NCI-H1092 treated with DMSO at 0.1 percent for 48 hours (cell line): Measurements from ENCODE around the gene SLC66A1.

Source experiments
- DNase-seq: peaks from one replicate; lab custom pipeline; 2025; lab: John Stamatoyannopoulos, UW

Gene SLC66A1

DNA sequence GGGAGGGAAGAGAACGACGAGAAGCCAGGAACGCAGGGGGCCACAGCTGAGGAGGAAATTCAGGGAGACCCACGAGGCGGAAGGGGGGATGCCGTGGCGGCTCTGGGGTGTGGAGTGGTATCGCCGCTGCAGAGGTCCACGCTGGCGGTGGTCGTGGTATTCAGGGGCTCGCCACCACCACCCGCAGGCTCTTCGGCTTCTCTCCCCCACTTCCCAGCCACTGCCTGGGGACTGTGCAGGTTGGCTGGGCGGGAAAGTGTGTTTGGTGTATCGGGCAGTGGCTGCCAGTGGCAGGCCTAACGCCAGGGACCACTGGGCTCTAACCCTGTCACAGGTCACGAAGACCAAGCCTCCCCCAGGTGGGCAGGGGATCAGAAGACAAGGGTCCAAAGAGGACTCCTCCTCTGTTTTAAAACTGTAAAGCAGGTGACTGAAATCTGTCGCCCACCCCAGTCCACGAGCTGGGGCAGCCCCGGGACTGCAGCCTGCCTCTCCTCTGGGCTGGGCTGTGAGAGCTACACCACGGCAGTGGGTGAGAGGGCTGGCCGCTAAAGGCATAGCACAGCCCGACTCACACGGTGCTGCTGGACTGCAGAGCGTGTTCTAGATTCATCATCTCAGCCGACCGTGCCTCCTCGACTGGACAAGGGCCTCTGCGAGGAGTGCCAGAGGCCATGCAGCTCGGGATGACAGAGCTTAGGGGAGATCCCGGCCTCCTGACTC lies 30.9 kb downstream of the SLC66A1 start:
- no peak for DNase-seq

DNA sequence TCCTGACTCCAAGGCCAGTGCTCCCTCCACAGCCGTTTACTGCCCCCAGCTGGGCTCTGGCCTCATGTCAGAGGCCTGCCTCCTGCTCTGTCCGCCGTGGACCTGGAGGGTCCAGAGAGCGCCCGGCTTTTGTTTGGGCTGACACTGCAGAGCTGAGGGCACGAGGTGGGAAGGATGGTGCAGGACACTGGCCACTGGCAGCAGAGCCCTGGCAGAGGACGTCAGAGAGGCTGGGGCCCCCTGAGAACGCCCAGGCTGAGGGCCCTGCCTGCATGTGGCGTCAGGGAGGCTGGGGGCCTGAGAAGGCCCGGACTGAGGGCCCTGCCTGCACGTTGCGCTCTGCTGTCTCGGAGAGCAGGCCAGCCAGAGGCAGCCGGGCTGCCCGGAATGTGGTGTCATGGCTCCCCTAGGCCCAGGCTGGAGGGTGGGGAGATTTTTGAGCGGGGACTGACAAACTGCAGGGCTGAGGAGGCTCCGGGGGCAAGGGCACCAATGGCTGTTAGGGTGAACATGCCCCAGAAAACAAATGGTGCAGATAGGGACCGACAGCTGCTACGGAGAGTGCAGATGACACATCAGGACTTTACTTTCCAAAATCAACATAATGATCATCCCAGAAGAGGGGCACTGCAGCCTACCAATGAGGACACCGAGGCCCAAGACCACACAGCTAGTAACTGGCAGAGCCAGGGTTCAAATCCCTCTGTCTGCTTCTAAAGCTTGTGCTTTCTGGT lies 31.7 kb downstream of the SLC66A1 start:
- DNase-seq, result no peak

DNA sequence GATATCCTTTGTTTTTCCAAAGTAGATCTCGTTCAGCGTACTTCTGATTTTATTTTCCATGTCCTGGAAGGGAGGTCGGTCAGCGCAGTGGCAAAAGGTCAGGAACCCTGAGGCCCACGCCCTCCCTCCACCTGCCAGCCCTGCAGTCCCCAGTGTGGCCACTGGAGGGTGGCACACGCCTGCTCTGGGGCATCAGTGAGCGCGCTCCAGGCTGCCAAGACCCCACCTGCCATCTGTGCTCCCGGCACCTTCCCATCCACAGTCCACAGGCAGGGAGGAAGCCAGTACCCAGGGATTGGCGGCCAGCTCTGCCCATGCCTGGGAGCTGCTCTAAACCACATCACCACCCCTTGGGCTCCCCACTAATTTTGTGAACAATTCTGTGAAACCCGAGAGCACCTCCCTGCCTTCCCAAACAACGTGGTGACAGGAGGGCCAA lies 32.3 kb downstream of the SLC66A1 start:
- peak; percentile 75 for DNase-seq

DNA sequence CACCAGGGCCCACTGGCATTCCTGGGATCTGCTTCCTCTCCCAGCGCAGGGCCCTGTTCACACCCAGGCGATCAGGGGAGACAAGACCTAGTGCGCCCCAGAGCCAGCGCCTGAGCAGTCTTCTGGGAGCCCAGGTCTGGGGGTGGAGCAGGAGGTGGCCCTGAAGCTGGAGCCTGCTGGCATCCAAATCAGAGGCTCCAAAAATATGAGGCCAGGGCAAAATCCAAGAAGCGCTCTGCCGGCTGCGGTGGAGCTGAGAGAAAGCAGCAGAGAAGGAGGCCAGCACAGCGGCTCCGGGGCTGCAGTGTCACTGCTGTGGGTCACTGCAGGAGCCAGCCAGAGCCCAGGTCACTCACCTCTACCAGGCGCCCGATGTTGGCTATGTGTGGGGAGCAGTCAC lies 32.7 kb downstream of the SLC66A1 start:
- no peak for DNase-seq

DNA sequence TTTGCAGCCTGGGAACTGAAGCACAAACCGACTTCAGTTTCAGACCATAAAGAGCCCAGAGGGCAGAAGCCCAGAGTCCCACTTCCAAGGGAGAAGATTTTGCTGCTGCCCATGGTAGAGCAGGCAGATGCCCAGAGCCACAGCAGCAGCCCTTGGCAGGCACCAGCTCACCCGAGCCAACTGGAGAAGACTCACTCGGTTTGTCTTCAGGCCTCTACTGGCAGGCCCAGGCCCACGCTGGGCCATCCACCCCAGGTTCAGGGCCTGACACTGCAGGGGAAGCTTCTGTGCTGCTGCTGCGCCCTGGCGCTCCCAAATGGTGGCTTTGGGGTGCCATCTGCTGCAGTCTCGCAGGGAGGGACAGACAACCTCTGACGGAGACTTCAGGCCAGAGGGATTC lies 33.3 kb downstream of the SLC66A1 start:
- no peak for DNase-seq

DNA sequence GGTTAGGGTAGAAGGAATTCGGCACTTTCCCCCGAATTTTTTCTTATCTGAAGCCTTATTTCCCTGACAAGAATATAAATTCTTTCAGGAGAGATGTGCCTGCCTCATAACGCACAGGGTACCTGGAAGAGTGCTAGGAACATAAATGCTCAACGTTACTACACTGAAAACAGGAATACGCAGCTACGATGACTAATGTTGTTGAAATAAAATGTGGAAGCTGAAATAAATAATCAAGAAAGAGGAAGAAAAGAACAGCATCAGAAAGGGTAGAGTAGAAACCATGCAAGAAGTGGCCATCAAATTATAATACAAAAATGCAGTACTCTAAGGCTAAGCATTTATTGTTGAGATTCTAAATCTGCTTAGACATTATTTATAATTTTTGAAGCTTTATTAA lies 33.9 kb downstream of the SLC66A1 start:
- no peak for DNase-seq

DNA sequence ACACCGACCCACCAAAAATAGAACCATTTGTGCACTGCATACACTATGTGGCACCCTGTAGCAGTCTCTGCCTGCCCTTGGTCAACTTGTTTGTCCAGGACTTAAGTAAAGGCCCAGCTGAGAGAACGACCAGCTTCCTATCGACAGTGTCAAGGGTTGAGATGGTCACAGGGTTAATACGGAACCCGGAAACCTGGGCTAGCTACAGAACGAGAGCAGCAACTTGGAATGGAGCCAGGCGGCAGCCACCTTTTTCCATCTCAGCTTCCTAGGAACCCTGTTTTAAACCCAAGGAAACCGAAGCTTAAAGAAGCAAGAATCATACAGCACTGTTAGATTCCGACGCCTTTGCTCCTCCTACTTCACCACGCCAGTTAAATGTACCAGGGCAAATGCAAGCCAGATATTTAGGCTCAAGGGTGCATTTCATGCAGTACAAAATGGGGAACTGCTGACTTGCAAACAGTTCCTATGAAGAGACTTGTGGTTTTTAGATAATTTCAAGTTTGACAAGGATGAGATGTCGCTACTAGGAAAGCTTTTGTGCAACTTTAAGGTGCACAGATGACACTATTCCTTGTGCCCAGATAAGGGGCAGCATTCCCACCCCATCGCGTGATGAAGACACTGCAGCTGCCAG lies 35.5 kb downstream of the SLC66A1 start:
- no peak for DNase-seq

DNA sequence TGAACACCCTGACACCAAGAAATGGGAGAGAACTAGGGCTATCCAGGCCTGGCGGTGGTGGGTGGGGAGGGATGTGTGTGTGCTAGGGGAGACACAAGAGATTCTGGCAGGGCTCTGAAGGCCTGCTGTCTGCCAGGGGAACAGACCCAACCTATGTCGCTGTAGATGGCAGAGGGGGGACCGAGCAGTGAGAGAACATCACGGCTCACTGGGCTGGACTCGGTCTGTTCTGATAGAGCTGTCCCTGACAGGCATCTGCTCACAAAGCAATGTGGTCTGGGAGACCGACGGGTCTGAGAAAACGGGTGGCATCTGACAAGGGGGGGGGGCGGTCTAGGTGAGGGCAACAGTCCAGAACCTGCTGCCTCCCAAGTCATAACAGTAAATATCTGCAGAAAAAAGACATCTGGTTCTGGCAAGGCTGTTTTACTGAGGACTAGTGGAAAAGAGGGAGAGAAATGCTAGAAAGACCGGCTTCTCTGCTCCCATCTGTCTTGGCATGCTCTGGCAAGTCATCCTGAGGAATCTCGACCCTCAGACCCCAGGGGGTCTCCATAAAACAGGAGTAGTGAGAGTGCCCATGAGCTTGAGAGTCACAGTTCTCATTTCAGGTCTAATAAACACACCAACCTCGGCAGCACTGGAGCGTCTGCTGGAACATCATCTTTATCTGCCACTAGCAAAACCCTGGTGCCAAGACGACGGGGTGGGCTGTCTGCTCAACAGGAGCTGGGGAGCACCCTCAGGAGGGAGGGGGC lies 36.5 kb downstream of the SLC66A1 start:
- no peak for DNase-seq

DNA sequence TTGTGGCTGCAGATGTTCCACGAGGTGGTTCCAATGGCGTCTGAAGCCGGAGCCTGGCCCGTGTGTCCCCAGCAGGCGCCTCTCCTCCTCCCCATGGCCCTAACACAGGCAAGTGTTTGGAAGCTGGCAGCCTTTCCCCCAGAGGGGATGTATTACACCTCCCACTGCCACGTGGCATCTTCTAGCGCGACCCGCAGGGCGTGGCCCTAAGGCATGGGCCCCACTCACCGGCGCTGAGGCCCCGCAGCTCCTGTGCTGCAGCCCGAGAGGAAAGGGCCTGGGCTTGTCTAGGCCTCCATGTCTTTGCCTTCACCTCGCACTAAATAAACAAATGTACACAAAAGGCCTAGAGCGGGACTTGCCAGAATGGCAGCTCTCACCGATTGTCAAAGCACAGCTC lies 37.9 kb downstream of the SLC66A1 start:
- no peak for DNase-seq

DNA sequence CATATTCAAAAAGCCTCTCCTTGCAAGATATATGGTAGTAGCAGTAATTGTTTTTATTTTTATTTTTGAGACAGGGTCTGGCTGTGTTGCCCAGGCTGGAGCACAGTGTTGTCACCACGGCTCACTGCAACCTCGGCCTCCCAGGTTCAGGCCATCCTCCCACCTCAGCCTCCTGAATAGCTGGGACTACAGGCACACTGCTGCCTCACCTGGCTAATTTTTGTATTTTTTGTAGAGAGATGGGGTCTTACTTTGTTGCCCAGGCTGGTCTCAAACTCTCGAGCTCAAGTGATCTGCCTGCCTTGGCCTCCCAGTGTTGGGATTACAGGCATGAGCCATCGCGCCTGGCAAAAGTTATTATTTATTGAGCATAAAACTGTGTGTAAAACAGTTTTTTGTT lies 38.4 kb downstream of the SLC66A1 start:
- DNase-seq, result no peak

DNA sequence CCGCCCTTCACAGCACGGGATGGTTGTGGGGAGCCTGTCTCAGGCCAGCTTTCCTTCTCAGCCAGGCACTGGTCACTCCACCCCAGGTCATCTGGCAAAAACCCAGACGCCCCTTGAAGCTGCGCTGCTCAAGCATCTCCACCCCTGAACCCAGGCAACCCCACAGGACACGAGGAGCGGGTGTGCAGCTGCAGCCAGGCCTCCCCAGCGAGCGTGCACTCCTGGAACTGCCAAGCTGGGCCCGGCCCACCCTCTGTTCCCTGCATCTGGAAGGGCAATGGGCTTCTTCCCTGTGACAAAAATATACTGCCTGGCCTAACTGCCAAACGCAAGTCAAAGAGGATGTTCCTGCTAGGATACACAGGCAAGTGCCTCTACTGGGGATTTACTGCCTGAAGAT lies 39.7 kb downstream of the SLC66A1 start:
- no peak for DNase-seq

DNA sequence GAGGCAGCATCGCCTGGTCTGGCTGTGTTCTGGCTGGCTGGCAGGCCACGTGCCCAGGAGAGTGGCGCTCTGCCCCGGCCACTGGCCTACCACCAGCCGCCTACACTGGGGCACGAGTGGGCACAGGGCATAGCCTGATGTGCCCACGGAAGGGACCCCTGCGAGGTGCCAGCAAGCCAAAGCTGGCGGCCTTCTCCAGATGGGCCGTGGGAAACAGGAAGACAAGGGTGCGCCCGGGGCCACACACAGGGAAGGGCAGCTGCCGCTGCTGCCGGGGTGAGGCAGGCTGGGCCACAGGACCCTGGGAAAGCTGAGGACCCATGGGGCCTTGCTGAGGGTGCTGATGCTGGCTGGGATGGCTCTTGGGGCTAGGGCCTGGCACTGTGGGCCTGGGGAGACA lies 40.7 kb downstream of the SLC66A1 start:
- DNase-seq, result no peak

DNA sequence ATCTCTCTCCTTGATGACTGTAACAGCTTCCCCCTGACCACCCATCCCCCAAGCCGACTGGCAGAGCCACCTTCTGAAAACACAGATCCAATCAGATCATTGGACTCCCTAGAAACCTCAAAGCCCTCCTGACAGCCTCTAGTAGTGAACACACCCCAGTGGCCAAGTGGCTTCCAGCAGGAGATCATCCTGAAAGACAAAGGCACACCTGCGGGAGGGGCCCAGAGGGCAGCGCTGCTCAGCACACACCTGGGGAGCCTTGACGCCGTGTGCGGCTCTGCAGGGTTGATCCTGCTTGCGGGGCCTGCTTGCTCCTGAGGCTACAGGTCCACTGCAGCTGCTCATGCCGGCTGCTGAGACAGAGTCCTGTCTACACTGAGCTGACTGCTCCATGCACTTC lies 41.5 kb downstream of the SLC66A1 start:
- peak; percentile 70 for DNase-seq

DNA sequence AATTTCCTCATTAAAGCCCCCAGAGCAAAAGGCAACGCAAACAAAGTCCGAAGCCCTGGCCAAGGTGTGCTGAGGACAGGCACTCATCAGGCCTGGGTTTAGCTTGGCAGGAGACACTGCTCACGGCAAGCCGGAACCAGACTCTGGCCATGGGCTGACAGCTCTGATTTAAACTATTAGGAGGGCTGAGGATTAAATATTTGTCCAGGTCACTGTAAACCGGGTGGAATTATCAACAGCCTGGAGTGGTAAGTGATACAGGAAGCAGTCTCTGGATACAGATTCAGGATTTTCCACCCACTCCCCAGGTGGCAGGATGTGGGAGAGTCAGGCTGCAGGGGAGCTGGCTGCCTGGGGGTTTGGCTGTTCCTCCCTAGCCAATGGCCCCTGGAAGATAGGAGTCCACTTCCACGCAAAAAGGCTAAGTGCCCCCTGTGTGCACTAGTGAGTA lies 42.4 kb downstream of the SLC66A1 start:
- DNase-seq, result peak; percentile 100

DNA sequence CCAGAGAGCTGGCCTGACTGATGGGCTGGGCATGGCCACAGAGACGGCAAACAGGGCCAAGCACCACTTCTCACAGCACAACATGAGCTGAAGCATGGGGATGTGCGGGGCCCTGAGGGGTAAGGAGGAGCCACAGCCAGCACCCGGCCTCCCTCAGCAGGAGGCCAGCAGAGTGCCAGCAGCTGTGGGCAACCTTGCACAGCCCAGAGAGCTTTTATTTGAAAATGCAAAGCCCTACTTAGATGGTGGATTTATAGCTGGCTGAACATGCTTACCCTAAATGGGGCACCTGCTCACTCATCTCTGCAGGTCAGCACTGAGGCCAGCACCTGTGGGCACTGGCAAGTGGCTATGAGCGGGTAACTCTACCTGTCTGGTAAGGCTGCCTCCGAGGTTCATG lies 44.1 kb downstream of the SLC66A1 start:
- DNase-seq, result peak; percentile 97

DNA sequence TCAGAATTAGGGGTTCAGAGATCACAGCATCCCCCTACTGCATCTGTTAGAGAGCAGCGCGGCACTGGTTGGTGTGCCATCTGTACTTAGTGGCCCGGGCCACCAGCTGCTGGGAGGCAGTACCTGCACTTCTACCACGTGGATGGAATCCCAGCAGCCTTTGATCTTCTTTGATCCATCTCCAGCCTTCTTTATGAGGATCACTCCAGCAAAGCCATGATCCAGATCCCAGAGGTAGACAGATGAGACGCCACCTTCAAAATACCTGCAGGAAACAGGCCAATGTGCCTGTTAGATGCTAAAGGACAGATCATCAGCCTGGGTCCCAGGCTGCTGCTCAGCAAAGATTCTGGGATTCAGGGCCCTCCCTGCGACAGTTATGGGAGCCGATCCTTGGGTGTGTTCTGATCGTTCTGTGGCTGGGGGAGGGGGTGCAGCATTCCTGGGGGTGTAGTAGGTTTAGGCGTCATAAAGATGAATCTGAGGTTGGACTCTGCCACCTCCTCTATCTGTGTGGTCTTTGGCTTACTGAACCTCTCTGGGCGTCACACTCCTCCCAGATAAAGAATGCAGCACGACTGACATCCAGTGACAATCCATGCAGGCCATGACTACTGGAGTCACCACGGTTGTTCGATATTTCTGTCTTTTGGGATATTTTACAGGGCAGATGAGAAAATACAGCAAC lies 45.3 kb downstream of the SLC66A1 start:
- DNase-seq, result no peak

DNA sequence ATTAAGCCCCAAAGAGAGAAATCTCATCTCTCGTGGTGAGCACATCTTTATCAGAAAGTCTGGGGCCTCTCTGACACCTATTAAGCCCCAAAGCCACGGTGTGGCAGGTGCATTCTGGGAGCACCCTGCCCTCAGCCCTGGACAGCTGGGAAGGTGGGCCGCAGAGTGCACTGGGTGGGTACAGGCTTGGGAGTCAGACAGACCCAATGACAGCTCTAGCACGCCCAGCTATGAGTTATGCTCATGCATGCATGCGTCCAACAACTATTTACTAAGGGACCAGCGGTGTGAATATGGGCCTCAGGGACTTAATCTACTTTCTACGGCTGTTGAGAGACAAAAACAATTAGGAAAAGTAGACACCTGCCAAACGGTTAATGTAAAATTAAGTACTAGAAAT lies 46.6 kb downstream of the SLC66A1 start:
- DNase-seq, result no peak

DNA sequence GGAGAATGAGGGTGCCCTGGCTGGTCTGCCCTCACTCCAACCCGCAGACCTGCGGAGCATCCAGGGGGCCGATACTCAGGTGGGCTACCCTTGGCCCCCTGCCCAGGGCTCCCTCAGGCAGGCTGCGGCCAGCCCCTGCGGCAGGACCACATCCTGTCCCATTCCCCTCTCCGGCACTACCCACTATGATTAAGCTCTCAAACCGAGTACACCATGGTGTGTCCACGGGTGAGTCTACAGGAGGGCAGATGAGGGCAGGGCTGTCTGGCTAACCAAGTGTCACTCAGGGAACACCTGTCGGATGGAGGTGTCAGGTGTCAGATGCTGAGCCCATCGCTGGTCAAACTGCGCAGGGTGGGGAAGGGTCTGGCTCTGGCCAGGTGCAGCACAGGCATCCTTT lies 47.2 kb downstream of the SLC66A1 start:
- peak; percentile 76 for DNase-seq

DNA sequence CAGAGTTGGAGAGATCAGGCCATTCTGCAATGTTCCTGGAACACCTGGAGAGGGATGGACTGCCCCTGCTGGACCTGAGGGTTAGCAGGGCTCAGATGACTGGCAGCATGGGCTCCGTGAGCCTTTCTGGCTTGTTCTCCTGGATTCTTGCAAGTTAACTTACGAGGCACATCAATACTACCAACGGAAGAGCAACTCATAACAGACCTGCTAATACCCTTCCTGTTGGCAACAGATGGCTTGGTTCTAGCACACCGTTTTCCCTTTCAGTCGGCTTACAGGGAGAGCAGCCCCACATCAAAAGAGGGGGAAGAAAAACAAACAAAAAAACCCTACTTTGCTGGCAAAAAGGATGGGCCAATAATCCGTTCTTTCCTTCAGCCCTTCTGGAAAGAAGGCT lies 47.9 kb downstream of the SLC66A1 start:
- peak; percentile 68 for DNase-seq

DNA sequence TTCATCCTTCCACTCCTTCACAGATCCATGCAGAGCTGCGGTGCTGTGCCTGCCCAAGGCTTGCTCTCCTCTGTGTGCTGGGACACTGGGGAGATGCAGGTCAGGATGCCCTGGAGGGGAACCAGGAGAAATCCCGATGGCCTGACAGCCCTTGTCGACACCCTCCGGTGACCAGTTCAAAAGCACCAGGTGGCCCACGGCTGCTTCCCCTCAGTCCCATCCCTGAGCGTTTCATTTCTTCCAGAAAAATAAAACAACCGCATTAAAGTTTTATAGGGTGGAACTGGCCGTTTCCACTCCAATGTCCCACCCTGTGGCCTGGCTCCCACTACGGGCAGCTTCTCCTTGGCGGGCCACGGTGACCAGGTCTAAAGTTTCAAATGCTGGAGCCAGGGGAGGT lies 48.3 kb downstream of the SLC66A1 start:
- no peak for DNase-seq

DNA sequence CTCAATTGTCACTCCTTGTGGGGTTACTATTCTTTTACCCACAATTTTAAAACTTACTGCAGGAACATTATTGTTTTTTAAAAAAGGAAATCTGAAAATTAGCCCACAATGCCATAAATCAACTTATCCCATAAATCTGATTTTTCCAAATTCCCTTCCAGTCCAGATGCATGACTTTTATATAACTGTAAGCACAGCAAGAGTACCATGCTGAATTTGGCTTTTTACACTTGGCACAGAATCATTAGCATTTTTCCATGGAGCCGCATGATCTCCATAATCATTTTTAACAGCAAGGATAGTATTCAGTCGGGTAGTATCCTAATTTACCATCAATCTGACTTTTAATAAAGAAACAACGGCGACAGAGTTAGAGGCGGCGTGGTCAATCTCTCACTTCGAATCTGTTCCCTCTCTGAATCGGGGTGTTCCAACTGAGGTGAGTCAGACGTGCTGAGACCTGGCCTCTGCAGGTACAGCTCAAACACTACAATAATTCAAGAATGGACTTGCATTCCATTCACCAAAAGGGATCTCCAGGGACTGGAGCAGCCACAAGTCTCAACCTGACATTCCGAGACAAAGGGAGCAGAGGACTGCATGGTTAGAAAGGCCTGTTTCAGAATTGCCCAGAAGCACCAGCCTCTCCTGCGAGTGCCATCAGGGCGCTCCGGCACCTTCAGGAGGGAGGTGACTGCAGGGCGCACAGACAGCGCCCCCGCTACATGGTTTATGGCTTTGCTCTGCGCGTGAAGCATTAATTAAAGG lies 48.9 kb downstream of the SLC66A1 start:
- no peak for DNase-seq
